Epithelial cell of proximal tubule (primary cell): ENCODE measurements around the gene FAM168B. TPM values are rescaled to one million over a fixed set of nuclear protein-coding genes. Genes with fewer than 3 reads are reported as not detected.

Source experiments
- DNase-seq: peaks from one replicate; pipeline ENCODE4 v3.0.0-alpha.2; 2011; ENCODE audit warnings: low read depth
- H3K4me3 ChIP-seq: 2 replicates; pipeline ENCODE4 v1.5.1; 2011; ENCODE audit warnings: low read depth, mild to moderate bottlenecking, low read length
- CTCF ChIP-seq: conservative IDR thresholded peaks from 2 replicates; pipeline ENCODE4 v1.5.1; 2012; ENCODE audit warnings: low read depth, mild to moderate bottlenecking, low read length
- total RNA-seq: library from RNA; depleted of rRNA; stranded (reverse); fragments of >200 nt; gene quantifications from 2 replicates; pipeline ENCODE4 v1.2.3, GENCODE V29; 2015

Gene FAM168B
- total RNA-seq, 1 donor from 2014 or later: 97.3 TPM

- TF ChIP-seq CTCF: no peak
These were observed 40.5 kb downstream of the FAM168B start for GRCh38 chr2:131052741-131053263.

GRCh38 chr2:131050896-131051295 lies 42.4 kb downstream of the FAM168B start:
- TF ChIP-seq CTCF: no peak
- no peak for DNase-seq
- no peak overlapping the region for H3K4me3 ChIP-seq

More at GRCh38 chr2:131052741-131053263, 40.5 kb downstream of the FAM168B start:
- H3K4me3 ChIP-seq: no peak overlapping the region
- no peak for DNase-seq

GRCh38 chr2:131049150-131049718 lies 44.0 kb downstream of the FAM168B start:
- no peak for DNase-seq
- H3K4me3 ChIP-seq: no peak overlapping the region
- TF ChIP-seq CTCF: no peak

- no peak for TF ChIP-seq CTCF
- no peak for DNase-seq
- H3K4me3 ChIP-seq: no peak overlapping the region
These were observed 44.6 kb downstream of the FAM168B start for GRCh38 chr2:131048641-131049040.

- DNase-seq: no peak
- TF ChIP-seq CTCF: no peak
- no peak overlapping the region for H3K4me3 ChIP-seq
These were observed 45.2 kb downstream of the FAM168B start for GRCh38 chr2:131047920-131048560.

GRCh38 chr2:131046918-131047652 lies 46.2 kb downstream of the FAM168B start:
- no peak for DNase-seq
- H3K4me3 ChIP-seq: no peak overlapping the region
- TF ChIP-seq CTCF: no peak
